ENCODE results near the gene ZFX.

Gene ZFX

DNA sequence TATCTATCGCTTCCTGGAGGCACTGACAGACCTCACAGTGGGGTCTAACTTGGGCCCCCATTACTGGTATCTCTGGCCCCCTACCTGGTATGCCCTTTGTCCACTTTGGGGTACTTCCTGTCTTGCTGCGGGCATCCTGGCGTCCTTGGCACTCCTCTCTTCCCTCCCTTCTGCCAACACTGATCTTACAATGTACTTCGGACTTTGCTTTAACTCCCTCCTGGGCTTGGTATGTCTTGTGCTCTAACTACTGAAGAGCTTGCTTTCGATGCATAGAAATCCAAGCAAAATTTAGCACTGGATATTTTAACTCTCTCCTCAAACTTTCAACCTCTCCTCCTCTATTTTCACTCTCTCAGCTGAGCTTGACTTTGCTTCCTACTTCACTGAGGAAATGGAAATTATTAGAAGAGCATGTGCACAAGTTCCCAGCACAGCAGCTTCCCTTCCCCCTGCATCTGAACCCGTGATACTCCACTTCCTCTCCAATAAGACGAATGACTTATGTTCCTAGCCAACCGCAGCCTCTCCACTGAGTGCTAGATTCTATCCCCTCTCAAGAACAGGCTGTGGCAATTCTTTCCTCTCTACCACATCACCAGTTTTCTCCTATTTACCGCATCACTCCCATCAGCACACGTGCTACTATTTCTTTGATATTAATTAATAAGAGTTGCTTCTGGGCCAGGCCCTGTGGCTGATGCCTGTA lies 111.5 kb downstream of the ZFX start:
- Histone ChIP-seq H3K27me3 (ENCODE audit: control insufficient read depth, insufficient read depth, low read length) (no peaks in the 10 kb centered on the region), H3K9me3 (ENCODE audit: control insufficient read depth, insufficient read depth, low read length) (no peaks in the 10 kb centered on the region), H3K4me1 (ENCODE audit: control insufficient read depth, insufficient read depth, low read length) (0 out of 2 replicates have a peak, but pooled peaks cover 4% of the 10 kb centered on the region), H3K27ac (ENCODE audit: low read depth, low read length) (no peak overlapping the region), H3K4me3 (ENCODE audit: low read depth, low read length) (no peak overlapping the region), H3K36me3 (ENCODE audit: control insufficient read depth, insufficient read depth, low read length) (no peaks in the 10 kb centered on the region), H3K9ac (ENCODE audit: low read depth, low read length) (no peak overlapping the region)

DNA sequence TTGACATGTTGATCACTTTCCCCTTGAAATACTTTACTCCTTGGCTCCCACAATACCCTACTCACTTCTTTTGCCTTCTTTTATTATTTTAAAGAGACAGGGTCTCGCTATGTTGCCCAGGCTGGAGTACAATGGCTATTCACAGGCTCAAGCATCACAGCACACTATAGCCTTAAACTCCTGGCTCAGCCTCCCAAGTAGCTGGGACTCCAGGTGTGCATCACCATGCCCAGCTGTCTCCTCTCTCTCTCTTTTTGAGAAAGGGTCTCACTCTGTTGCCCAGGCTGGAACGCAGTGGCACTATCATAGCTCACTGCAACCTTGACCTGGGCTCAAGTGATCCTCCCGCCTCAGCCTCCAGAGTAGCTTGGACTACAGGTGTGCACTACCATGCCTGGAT lies 112.8 kb downstream of the ZFX start:
- Histone ChIP-seq H3K9ac (ENCODE audit: low read depth, low read length) (no peak overlapping the region), H3K27ac (ENCODE audit: low read depth, low read length) (no peak overlapping the region), H3K36me3 (ENCODE audit: control insufficient read depth, insufficient read depth, low read length) (no peaks in the 10 kb centered on the region), H3K27me3 (ENCODE audit: control insufficient read depth, insufficient read depth, low read length) (no peaks in the 10 kb centered on the region), H3K4me1 (ENCODE audit: control insufficient read depth, insufficient read depth, low read length) (0 out of 2 replicates have a peak, but pooled peaks cover 4% of the 10 kb centered on the region), H3K4me3 (ENCODE audit: low read depth, low read length) (no peak overlapping the region), H3K9me3 (ENCODE audit: control insufficient read depth, insufficient read depth, low read length) (no peaks in the 10 kb centered on the region)

DNA sequence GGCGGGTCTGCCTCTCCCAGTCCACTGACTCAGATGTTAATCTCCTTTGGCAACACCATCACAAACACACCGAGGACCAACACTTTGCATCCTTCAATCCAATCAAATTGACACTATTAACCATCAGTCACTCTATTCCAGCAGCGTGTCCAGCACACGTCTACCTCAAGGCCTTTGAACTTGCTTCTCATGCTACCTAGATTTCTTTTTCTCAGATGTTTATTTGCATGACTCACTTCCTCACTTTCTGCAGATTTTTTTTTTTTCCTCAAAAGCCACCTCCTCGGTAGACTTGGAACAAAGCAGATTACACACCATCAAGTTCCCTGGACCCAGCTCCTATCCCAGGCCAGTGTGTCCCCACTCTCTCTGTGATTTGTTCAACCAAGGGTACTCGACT lies 114.9 kb downstream of the ZFX start:
- Histone ChIP-seq H3K9me3 (ENCODE audit: control insufficient read depth, insufficient read depth, low read length) (no peaks in the 10 kb centered on the region), H3K36me3 (ENCODE audit: control insufficient read depth, insufficient read depth, low read length) (no peaks in the 10 kb centered on the region), H3K27me3 (ENCODE audit: control insufficient read depth, insufficient read depth, low read length) (0 out of 2 replicates have a peak, but pooled peaks cover 6% of the 10 kb centered on the region), H3K27ac (ENCODE audit: low read depth, low read length) (no peak overlapping the region), H3K9ac (ENCODE audit: low read depth, low read length) (no peak overlapping the region), H3K4me3 (ENCODE audit: low read depth, low read length) (no peak overlapping the region), H3K4me1 (ENCODE audit: control insufficient read depth, insufficient read depth, low read length) (peaks cover 16% of the 10 kb centered on the region; the same call in 1 of the 2 replicates)

Measured in HUES48 (cell line).